Stimulated activated CD4-positive, alpha-beta T cell treated with anti-CD3 and anti-CD28 coated beads, Interleukin-4, amount 100 ng/mL, for 48 hours (primary cell): Measurements from ENCODE around the gene BMP8B.
"Not testable (repeated sequence)": the region's sequence is repeated elsewhere in the genome, so short reads cannot be mapped to it uniquely, and the experiment has no call there.

ENCODE experiments used
- DNase-seq, 2 donors: peaks; one replicate each; pipeline ENCODE4 v3.0.0-alpha.2; 2020; ENCODE audit warnings: low read depth in 2 of 2

Gene BMP8B

DNA sequence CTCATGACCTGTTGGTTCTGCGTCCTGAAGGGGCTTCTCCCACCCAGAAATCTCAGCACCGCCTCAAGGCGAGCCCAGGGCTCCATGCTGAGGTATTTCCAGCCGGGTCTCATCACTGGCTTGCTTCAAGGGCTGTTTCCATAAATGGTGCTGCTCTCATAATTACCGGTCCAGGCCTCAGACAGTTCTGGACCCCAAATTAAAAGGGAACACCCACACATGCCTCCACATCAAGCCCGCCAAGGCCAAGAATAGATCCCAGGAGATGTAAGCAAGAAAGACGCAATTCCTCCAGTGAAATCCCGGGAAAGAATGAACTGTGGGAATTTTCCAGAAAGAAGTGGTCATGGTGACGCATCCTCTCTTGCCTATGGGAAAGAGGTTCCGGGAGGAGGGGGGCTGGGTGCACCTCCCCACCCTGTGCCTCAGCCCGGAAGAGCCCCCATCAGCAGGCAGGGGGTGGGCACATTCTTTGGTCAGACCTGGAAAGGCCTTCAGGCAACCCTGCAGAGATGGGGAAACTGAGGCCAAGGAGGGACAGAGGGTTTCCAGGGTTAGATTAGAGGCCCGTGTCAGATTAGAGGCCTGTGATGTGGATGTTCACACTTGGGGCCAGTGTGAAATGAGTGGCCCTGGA lies 10.1 kb downstream of the BMP8B start:
- not testable (repeated sequence) for DNase-seq

DNA sequence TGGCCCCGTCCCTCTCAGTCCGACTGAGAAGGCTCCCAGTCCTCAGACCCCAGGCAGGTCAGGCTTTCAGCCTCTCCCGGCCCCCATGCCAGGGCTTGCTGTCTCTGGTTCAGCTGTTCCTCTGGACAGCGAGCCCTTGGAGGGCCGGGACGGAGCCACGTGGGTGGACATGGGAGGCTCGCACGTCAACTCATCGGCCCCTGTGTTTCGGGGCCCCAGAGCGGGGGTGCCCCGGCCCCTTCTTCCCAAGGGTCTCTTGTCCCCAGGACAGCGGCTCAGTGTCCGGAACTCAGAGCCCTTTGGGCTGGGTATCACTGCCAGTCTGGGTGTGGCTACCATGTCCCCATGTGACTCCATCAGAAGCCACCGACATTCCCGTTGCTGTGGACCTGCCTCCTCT lies 10.8 kb downstream of the BMP8B start:
- not testable (repeated sequence) for DNase-seq

DNA sequence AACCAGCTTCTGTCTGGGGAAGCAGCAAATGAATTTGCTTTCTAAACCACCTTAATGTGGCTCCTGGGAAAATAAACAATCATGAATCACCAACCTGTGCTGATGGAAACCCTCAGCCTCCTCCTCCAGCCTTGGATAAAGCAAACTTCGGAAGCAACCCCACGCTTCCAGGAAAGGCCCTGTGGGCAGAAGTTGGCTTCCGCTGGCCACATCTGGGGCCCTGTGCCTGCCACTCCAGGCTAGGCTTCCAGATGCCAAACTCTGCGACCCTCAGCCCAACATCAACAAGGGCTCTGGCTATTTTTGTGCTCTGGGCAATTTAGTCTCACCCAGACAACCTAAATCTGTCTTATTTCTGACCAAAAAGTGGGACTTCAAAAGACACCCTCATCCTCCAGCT lies 11.4 kb downstream of the BMP8B start:
- no peak for DNase-seq

DNA sequence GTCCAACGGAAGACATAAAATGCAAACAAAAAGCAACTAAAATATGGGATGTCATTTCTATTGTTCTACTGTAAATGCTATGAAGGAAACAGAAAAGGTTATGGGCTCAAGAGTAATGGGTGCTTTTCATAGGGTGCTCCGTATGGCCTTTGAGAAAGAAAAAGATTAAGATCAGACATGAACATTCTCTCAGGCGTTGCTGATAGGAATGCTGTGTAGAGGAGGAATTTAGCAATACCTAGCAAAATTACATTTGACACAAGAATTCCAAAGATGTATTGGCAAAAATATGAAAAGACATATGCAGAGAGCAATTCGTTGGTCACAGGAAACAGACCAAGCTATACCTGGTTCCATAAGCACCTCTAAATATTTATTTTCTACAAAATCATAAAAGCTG lies 11.8 kb downstream of the BMP8B start:
- DNase-seq, result no peak

DNA sequence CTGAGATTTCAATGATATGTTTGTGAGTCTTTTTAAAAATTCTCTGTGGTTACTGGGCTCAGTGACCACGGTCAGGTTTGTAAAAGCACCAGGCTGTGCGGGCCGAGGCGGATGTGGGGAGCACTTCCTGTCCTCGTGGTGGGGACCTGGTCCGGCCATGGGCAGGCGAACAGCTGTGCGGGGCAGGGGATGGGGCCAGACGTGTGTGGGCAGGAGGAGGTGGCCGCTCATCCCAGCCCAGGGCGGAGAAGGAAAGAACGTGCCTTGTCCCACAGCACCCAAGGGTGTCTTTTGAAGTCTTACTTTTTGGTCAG lies 12.3 kb downstream of the BMP8B start:
- DNase-seq, result no peak

DNA sequence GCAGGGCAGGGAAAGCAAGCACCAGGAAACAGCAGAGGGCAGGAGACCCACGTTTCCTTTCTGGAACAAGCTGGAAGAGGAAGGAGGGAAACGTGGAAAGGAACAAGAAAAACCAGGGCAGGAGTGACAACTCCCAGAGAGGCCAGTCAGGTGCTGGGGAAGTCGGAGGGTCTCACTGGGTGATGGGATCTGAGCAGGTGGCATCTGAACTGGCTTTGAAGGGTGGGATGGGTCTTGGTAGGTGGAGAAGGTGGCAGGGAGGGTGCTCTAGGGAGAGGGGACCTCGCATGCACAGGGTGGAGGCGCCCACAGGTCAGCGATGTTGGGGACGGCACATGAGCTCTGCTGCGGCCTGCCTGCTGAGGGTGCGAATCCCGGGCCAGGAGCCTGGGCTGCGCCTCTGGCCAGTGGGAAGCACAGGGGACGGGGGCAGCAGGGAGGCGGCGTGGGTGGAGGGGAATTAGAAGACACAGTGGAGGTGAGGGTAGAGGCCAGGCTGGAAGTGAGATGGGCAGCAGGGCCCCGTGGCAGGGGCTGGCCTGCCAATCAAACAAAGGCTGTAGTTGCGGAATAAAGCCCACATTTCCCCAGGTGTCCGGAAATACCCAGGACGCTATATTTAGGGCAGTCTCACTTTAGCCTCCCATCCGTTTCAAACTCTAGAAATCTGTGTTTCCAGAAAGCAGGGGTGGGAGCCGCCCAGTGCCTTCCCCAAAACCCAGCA lies 12.8 kb downstream of the BMP8B start:
- not testable (repeated sequence) for DNase-seq

DNA sequence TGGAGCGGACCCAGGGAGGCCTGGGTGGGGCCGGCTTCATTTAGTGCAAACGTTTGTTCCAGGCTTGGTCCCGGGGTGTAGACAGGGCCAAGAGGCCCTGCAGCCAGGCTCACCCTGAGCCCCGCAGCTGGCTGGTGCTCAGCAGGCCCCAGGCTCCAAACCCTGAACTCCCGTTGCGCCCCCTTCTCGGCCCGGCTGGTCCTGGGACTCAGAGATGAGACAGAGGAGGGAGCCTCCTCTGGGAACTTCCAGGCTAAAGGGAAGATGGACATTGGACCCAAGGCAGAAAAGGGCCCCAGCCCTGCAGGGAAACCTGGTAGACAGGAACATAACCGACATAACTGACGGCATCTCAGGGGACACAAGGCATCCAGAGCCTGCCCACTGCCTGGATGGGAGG lies 13.5 kb downstream of the BMP8B start:
- DNase-seq, result not testable (repeated sequence)

DNA sequence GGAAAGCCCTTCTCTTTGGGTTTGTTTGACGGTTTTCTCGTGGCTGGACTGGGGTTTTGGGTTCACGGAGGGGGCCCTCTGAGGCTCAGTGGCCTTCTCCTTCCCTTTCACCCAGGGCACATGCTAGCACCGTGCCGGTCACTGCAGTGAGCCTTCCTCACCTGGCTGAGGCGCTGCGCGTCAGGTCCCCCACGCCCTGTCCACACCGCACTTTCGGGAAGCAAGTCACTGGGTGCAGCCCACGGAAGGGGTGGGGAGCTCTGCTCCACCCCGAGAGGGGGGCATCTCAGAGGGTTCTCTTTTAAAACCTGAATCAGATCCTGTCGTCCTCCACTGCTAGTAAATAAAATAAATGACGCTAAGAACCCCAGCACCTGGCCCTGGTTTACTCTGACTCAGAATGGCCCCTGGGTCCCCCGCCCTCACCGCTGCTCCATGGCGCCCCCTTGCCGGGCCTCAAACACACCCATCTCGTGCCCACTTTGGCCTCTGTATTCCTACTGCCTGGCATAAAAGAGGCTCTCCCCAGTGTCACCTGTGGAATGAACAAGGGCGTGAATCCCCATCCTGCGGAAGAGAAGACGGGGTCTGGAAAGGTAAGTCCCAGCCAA lies 15.2 kb downstream of the BMP8B start:
- not testable (repeated sequence) for DNase-seq

DNA sequence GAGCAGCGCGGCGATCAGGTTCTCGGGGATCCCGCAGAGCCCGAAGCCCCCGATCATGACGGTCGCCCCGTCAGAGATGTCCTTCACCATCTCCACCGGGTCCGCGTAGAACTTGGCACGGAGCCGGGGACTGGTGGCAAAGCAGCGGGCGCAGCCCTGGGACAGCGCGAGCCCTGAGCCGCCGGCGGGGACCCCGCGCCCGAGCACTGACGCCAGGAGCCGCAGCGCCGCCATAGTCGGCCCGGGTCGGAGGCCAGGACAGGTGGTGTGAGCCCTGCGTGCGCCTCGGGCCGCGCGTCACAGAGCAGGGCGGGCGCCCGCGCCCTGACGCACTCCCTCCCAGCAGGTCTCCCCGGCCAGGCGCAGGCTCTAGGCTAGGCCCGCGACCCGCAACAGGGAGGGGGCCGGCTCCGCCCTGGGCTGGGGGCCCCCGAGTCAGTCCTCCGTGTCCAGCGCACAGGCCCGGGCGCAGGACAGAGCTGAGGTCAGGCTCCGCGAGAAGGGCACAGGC lies 17.6 kb downstream of the BMP8B start, which contains the start of gene OXCT2:
Gene OXCT2, minus strand, starts transcription at position 327 of the 511 bp plus-strand sequence. Its CDS starts 93 bp downstream, at position 234.
- DNase-seq, result not testable (repeated sequence)

DNA sequence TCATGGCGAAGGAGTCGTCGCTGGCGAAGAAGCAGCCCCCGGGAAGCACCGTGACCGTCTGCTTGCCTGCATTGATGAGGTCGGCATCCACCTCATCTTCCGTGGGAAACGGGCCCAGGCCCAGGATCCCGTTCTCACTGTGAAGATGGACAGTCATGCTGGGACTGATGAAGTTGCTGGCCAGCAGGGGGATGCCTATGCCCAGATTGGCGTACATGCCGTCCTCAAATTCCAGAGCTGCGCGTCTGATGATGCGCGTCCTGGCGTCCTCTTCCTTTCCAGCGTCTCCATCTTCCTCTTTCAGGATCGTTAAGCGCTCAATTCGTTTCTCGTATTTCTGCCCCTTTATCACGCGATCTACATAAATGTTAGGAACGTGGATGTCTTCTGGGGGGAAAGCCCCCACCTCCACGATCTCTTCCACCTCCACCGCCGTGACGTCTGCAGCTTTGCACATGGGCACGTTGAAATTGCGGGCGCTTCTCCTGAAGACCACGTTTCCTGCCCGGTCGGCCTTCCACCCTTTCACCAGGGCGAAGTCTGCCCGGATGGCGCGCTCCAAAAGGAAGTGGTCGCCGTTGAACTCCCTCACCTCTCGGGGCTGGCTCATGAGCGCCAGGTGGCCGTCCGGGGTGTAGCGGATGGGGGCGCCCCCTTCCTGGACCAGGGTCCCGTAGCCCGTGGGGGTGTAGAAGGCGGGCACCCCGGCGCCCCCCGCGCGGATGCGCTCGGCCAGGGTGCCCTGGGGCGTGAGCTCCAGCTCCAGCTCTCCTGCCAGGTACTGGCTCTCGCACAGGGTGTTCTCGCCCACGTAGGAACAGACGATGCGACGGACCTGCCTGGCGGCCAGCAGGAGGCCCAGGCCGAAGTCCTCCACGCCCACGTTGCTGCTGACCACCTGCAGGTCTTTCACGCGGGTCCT lies 18.3 kb downstream of the BMP8B start:
- DNase-seq, result peak; percentile 19 to 23

DNA sequence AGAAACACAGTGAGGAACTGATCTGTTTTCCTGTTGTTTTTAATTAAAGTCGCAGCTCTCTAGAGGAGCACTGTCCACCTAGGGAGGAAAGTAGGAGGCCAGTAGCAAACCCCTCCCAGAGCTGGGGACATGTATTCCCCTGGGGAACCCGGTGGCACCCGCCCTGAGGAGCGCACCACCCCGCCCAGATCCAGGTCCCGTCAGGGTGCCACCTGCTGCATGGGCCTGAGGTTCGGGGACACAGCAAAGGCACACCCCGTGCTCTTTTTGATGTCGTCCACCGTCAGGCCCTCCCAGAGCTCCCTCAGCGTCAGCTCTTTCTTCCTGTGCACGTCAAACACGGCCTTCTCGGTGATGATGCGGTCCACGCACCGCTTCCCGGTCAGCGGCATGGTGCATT lies 19.2 kb downstream of the BMP8B start:
- DNase-seq, result not testable (repeated sequence)

DNA sequence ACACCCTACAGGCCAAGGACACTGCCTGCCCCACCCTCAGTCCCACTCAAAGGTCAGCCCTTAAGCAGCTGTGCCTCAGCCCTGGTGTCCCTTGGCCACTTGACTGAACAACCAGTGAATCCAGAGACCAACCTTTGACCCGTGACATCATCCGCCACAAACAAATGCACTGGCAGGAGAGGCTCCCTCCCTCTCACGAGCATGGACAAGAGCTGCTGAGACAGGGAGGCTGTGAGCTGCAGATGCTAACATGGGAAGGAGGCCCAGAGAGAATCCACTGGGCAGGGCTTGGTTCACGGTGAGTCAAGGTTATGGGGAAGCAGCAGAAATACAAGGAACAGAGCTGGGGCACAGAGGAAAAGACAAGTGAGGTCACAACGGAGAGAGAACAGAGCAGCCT lies 22.2 kb downstream of the BMP8B start:
- not testable (repeated sequence) for DNase-seq

DNA sequence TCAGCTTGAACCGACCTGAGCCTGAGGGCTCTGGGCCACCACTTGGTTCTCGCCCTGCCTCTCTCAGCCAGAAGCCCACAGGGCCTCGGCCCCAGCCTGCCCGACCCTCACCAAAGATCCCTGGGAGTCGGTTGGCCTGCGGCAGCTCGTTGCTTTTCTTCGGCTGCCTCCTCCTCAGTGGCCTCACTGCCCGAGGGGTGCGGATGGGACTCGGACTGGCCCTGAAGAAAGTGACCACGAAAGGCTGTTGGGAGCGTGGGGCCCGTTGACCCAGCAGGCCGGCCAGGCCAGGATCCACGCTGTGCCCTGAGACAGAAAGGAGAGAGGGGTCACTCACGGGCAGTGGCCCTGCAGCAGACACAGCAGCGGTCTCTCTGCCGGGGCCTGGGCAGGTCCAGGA lies 24.2 kb downstream of the BMP8B start:
- DNase-seq, result not testable (repeated sequence)

DNA sequence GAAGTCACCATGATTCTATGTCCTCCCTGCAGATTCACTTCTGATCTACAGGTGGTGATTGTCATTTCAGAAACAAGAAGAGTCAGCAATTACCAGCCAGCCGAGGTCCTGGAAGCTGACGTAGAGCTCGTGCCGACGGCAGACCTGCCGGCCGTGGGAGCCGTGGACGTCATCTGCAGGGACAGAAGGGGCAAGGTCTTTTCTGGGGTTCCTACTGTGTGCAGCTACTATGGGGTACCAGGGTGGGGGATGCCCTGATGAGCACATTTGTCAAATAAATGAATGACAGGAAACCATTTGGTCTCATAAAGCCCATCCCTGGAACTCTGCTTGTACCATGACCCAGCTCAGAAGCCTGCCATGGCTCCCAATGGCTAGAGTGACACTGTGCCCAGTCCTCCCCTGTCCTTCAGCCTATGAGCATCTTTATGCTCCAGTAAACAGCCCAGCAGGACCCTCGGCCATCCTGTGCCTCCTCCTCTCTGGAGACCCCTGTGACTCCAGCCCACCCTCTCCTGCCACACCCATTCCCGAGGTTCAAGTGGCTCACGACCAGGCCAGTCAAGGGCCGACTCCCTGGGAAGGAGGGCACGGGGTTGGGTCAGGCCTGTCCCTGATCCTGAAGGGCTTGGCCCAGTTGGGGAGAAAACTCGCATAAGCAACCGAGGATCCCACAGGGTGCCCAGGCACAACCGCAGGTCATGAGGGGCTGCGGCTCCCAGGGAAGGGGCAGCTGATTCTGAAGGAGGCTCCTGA lies 24.9 kb downstream of the BMP8B start:
- not testable (repeated sequence) for DNase-seq

DNA sequence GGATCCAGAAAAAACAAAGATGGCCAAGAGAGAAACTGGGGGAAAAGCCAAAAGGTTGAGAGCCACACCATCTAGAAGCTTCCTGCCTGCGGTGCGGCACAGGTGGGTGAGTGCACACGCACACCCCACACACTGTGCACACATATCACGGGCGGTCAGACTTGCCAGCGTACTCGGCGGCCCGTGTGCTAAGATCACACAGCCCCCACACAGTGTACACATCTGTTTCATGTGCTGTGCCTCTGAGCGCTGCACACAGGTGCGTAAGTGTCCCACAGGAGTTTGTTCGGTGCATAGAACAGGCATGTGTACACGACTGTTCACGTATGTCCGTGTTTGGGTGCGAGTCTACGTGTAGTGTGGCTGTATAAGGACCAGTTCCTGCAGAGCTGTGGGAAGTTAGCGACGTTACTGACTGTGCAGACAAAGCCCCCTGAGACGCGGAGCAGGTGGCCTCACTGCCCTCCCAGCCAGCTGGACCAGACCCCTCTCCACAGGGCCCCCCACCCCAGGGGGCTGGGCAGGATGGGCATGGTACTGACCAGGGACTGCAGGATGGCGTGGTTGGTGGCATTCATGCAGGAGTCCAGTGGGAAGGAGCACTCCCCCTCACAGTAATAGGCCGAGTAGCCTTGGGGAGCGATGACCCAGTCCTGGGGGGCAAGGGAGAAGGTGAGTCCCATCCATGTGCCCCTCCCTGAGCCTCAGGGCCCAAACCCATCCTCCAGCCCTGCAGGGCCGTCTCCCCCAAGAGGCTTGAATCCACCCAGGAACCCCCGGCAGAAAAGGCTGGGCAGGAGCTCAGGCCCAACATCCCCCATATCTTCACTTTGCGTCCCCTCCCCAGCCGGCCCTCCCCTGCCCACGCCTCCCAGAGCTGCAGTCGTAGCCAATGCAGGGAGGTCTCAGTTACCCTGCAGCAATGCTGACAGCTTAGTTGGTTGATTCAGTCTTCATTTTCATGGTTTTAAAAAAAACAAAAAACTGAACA lies 25.8 kb downstream of the BMP8B start:
- DNase-seq, result no peak

DNA sequence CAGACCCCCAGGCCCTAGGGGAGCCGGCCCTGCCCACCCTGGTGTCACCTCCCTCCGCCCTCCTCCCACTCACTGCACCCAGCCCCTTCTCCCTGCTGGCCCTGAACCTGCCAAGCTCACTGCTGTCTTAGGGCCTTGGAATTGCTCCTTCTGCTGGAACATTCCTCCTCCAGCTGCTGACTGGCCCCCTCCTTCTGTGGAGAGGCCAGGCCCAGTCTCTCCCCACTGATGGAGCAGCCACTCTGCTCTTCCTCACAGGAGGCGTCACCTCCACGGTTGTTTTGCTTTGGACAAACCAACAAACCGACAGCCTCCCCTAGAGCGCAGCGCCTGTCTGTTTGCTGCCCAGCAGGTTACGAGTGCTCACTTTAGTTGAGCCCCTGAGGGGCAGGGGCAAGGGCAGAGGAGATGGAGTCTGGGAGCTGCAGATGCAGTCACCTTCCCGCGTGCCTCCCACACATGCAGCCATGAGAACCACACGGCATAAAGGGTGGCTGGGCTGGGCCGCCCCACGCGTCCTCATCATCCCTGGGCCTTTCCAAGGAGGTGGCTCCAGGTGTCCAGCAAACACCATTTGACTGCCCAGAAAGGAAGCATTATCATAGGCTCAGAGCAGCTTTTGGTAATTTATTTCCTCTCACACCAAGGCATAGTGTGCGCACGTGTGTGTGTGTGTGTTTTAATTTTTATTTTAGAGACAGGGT lies 27.0 kb downstream of the BMP8B start:
- DNase-seq, result no peak

DNA sequence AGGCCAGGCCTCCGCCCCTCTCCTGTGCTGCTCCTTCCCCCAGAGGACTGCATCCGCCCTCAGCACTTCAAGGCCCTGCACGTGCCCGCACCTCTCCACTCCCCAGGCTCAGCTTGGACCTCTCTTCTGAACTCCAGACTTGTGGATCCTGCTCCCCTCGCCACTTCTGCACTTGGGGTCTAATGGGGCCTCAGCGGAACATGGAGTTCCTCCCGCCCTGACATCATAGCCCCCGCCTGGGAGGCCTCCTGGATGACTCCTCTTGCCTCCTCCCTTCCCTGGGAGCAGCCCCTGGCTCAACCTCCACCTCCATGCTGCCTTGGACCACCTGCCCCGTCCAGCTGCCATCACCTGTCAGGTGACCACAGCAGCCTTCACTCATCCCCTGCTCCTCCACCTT lies 27.6 kb downstream of the BMP8B start:
- no peak for DNase-seq

DNA sequence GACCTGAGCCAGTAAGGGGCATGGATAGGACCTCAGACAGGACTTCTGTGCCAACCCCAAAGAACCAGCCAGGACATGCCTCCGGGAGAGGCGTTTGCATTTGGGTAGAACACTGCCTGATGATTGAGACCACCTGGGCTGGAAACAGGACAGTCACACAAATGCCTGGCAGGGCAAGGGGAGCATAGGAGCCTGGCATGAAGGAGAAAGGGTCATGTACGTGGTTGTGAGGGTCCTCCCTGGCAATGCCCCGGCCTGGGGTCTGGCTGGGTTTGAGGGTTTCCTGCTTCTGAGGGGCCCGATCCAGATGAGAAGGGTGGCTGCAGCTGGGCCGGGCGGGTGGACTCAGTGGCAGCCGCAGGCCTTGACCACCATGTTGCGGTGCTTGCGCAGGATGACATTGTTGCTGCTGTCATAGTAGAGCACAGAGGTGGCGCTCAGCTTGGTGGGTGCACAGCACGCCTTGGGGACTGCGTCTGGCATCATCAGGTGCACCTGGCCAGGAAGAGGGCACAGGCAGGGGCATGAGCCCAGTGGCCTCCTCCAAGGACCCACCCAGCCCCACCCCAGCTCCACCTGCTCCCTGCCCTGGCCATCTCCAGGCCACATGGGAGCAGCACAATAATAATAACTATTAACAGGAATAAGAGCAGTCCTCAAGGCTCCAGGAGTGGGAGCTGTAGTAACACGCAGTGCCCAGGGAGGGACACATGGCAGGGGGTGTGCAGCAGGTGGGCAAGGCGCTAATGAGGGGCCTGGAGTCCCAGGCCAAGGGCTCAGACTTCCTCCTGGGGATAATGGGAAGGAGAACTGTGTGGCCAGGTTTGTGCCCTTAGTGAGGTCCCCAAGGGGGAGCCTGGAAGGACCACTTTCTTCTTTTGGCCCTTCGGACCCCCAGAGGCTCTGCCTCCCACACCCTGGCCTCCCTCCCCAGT lies 28.3 kb downstream of the BMP8B start:
- no peak for DNase-seq
